ENCODE measurements around the gene CTCFL.

GRCh38 chr20:57523782-57524181 is 1.2 kb downstream of the CTCFL start:
- TF ChIP-seq CTCF (conservative IDR thresholded peaks at IDR 0.05; ENCODE audit: low read depth, low read length) (no peak), EZH2 (IDR thresholded peaks at IDR 0.05; ENCODE audit: borderline replicate concordance, low read depth, low read length, poor library complexity, severe bottlenecking) (no peak)

Data from A673 (cell line).